Brain microvascular endothelial cell (primary cell): Measurements from ENCODE around the gene TP53BP1.

ENCODE experiments used
- DNase-seq: peaks from one replicate; pipeline ENCODE4 v3.0.0-alpha.2; 2020
- H3K27ac ChIP-seq: fragments of 250-450 bp; sonication (Bioruptor Pico); 2 replicates; pipeline ENCODE4 v1.5.1; 2020; ENCODE audit warnings: mild to moderate bottlenecking, moderate library complexity
- H3K27me3 ChIP-seq: fragments of 250-450 bp; sonication (Bioruptor Pico); replicated peaks from 2 replicates; pipeline ENCODE4 v1.5.1; 2020; ENCODE audit warnings: mild to moderate bottlenecking
- H3K36me3 ChIP-seq: fragments of 250-450 bp; sonication (Bioruptor Pico); replicated peaks from 2 replicates; pipeline ENCODE4 v1.5.1; 2020; ENCODE audit warnings: mild to moderate bottlenecking
- H3K4me3 ChIP-seq: 2 replicates; pipeline ENCODE4 v1.5.1; 2011; ENCODE audit warnings: low read depth, mild to moderate bottlenecking, control low read depth, low read length, moderate library complexity
- CTCF ChIP-seq: IDR thresholded peaks from 2 replicates; pipeline ENCODE4 v1.5.1; 2011; ENCODE audit warnings: low read depth, mild to moderate bottlenecking, moderate library complexity, low read length, control low read depth, inconsistent platforms; ENCODE audit errors: missing control alignments
- in situ Hi-C: cut with HindIII; loops from 2 replicates; pipeline ENCODE4 v1.10.0; 2017; ENCODE audit warnings: low sequenced_read_pairs, low pct_ligation_motif_present

TP53BP1 gene

GRCh38 chr15:43434446-43434845 is 58.5 kb downstream of the TP53BP1 start:
- in situ Hi-C loops = no loop called here
- Histone ChIP-seq H3K27me3 (no peaks in the 10 kb centered on the region), H3K4me3 (no peak overlapping the region), H3K27ac (no peak overlapping the region), H3K36me3 (peaks cover 17% of the 10 kb centered on the region)
- no peak for TF ChIP-seq CTCF
- no peak for DNase-seq

GRCh38 chr15:43433661-43434303 is 59.2 kb downstream of the TP53BP1 start:
- no peak for TF ChIP-seq CTCF
- in situ Hi-C loops = no loop called here
- H3K27me3 ChIP-seq = no peaks in the 10 kb centered on the region
- H3K36me3 ChIP-seq = peaks cover 17% of the 10 kb centered on the region
- no peak for DNase-seq
- no peak overlapping the region for H3K27ac ChIP-seq
- no peak overlapping the region for H3K4me3 ChIP-seq

GRCh38 chr15:43433165-43433564 is 59.8 kb downstream of the TP53BP1 start:
- no peak for TF ChIP-seq CTCF
- Histone ChIP-seq H3K36me3 (peaks cover 17% of the 10 kb centered on the region), H3K4me3 (no peak overlapping the region), H3K27ac (no peak overlapping the region), H3K27me3 (no peaks in the 10 kb centered on the region)
- in situ Hi-C loops = no loop called here
- no peak for DNase-seq

- in situ Hi-C loops = no loop called here
- no peak for DNase-seq
- Histone ChIP-seq H3K4me3 (no peak overlapping the region), H3K27me3 (no peaks in the 10 kb centered on the region), H3K27ac (no peak overlapping the region), H3K36me3 (peaks cover 30% of the 10 kb centered on the region)
- no peak for TF ChIP-seq CTCF
These were observed 63.3 kb downstream of the TP53BP1 start for GRCh38 chr15:43429687-43430086.

GRCh38 chr15:43423793-43424192 is 69.2 kb downstream of the TP53BP1 start:
- H3K4me3 ChIP-seq = no peak overlapping the region
- no peak for TF ChIP-seq CTCF
- peaks cover 47% of the 10 kb centered on the region for H3K36me3 ChIP-seq
- in situ Hi-C loops = no loop called here
- H3K27ac ChIP-seq = no peak overlapping the region
- no peak for DNase-seq
- H3K27me3 ChIP-seq = no peaks in the 10 kb centered on the region

- peaks cover 50% of the 10 kb centered on the region for H3K36me3 ChIP-seq
- H3K27me3 ChIP-seq = no peaks in the 10 kb centered on the region
- no peak overlapping the region for H3K27ac ChIP-seq
- in situ Hi-C loops = no loop called here
- no peak for DNase-seq
- H3K4me3 ChIP-seq = no peak overlapping the region
- no peak for TF ChIP-seq CTCF
These were observed 72.1 kb downstream of the TP53BP1 start for GRCh38 chr15:43420876-43421275.
